GM10266 (cell line): ENCODE results near the gene GNG4.
A peak's percentile ranks its signal among the peaks of the same experiment; 100 is the strongest.

Source experiments
- DNase-seq: peaks from one replicate; pipeline ENCODE4 v3.0.0; 2012; ENCODE audit errors: extremely low spot score
- CTCF ChIP-seq: IDR thresholded peaks from 2 replicates; pipeline ENCODE4 v1.5.1; 2012; ENCODE audit warnings: mild to moderate bottlenecking, low read depth; ENCODE audit not compliant: control insufficient read depth, insufficient read depth; ENCODE audit errors: missing control alignments

The GNG4 gene

GRCh38 chr1:235635938-235636662 lies 13.5 kb downstream of the GNG4 start:
- DNase-seq = no peak
- no peak for TF ChIP-seq CTCF

GRCh38 chr1:235632506-235633401 lies 16.8 kb downstream of the GNG4 start:
- peak; percentile 70 for DNase-seq
- TF ChIP-seq CTCF = no peak

GRCh38 chr1:235631816-235632215 lies 17.8 kb downstream of the GNG4 start:
- DNase-seq = no peak

GRCh38 chr1:235628316-235629005 lies 21.1 kb downstream of the GNG4 start:
- no peak for DNase-seq
- no peak for TF ChIP-seq CTCF

More at GRCh38 chr1:235631816-235632215, 17.8 kb downstream of the GNG4 start:
- TF ChIP-seq CTCF = no peak

- TF ChIP-seq CTCF = no peak
- DNase-seq = no peak
Observed at GRCh38 chr1:235625831-235626230, 23.8 kb downstream of the GNG4 start.

GRCh38 chr1:235625340-235625739 lies 24.2 kb downstream of the GNG4 start:
- no peak for TF ChIP-seq CTCF

More at GRCh38 chr1:235625340-235625739, 24.2 kb downstream of the GNG4 start:
- DNase-seq = no peak
